Erythroblast (primary cell): ENCODE measurements around the gene MYO16.
A peak's percentile ranks its signal among the peaks of the same experiment; 100 is the strongest.

Experiments
- DNase-seq, 2 experiments: peaks; one replicate each; lab custom pipeline; 2025; lab: John Stamatoyannopoulos, UW
- GATA1 ChIP-seq: IDR thresholded peaks from 2 replicates; pipeline ENCODE4 v1.6.1; 2011; ENCODE audit warnings: low read depth, mild to moderate bottlenecking, control low read depth, low read length, moderate library complexity
- POLR2A ChIP-seq: IDR thresholded peaks from 2 replicates; pipeline ENCODE4 v1.6.1; 2011; ENCODE audit warnings: mild to moderate bottlenecking, low read length

The MYO16 gene

DNA sequence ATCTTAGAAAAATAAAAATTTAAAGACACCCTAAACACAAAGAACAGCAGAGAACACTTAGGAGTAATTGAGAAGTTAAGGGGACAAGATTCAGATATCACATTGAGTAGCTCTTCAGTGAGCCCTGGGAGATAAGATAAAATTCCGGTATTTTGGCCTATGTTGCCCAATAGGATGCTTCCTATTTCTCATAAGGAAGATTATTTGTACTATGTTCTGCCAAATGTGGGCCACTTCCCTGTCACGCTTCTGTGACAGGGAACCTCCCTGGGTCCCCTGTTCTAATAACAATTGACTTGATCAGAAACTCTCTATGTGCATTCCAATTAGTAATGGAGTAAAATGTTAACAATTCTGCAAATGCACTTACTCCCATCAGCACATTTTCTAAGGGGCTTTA lies 310.7 kb downstream of the MYO16 start:
- TF ChIP-seq POLR2A: no peak
- TF ChIP-seq GATA1: no peak
- DNase-seq: no peak

DNA sequence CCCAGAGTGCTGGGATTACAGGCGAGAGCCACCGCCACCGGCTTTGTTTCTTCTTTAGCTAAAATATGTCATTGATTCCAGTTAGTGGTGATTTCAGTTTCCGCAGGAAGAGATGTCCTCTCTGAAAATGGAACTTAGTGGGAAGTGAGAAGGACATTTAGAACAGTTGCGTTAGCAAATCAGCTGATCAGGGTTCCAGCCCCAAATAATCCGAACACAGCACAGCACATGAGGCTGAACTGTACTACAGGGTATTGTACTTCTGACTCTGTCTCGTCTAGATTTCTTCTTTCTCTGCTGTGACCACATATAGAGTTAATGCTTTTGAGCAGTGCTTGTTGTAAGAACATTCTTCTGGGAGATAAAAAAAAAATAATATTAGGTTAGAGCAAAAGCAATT lies 314.4 kb downstream of the MYO16 start:
- no peak for DNase-seq
- TF ChIP-seq POLR2A (no peak), GATA1 (no peak)

DNA sequence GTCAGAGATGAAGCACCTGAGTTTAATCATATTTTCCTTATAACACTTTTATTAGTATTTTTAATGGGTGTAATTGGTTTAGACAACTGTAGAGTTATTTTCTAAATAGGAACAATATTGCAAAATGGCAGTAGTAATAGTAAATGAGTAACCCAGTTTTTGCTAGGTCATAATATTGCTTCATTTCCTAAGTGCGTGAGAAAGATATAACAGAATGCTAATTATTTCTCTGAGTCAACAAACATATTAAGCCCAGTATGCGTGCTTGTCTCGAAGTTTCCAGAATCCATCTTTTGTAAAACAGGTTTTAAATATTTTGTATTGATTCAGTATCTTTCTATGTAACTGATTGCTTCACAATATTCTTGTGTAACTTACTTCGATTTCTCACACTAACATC lies 315.3 kb downstream of the MYO16 start:
- TF ChIP-seq POLR2A: no peak
- DNase-seq: no peak

DNA sequence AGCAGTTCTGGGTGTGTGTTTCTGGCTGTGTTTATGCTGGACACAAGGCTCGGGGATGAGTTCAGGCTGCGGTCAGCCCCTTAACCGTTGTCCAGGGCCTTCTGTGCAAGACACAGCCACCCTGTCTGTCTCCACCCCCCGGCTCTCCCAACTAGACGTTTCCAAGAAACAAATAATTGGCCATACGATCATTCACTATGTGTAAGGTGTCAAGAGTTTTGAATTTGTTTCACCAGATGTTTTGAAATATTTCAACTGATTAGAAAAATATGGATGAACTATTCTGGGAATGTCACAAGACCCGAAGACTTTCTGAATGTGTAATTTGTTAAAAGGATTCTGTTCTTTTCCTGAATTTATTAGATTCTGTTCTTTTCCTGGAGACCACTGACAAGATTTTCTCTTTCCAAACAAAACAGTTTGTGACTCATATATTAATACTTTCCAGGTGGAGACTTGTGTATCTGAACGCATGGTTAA lies 318.2 kb downstream of the MYO16 start:
- no peak for TF ChIP-seq POLR2A
- TF ChIP-seq GATA1: no peak
- no peak for DNase-seq

DNA sequence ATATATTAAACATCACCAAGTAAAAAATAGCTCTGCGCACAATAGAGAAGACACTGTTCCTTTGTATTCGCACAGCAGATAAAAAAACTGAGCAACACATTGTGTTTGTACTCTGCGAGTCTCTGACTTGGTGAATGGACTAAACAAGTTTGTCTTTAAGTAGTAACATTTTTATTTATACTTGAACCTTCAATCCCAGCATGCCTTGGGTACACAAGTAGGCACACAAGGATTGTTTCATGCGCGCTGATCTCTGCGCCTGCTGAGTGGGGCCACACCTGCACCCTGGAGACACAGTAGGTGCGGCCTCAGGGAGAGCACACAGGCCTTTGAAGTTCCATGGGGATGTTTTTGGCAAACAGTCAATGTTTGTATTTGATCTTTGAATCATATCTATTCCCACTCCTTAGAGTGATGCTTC lies 318.9 kb downstream of the MYO16 start:
- no peak for DNase-seq
- TF ChIP-seq POLR2A (no peak), GATA1 (no peak)

DNA sequence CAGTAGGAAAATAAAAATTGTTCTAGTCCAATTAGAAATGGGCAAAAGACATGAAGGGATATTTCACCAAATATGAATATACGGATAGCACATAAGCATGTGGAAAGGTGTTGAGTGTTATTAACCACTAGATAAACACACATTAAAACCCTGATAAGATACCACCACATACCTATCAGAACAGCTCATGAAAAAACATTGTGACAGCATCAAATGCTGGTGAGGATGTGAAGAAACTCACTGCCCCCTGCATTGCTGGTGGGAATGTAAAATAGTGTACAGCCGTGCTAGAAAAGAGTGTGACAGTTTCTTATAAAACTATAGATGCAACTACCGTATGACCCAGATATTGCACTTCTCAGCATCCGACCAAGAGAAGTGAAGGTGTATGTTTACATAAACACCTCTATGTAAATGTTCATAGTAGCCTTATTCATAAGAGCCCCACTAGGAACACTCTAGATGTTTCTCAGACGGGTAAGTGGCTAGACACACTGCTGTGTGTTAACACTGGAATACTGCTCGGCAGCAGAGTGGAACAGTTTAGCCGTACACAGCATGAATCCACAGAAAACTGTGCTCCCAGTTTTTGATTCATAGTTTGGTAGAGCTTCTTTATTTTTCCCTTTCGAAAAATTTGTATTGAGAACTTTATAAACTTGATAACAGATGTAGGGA lies 321.1 kb downstream of the MYO16 start:
- TF ChIP-seq GATA1 (no peak), POLR2A (no peak)
- DNase-seq: no peak

DNA sequence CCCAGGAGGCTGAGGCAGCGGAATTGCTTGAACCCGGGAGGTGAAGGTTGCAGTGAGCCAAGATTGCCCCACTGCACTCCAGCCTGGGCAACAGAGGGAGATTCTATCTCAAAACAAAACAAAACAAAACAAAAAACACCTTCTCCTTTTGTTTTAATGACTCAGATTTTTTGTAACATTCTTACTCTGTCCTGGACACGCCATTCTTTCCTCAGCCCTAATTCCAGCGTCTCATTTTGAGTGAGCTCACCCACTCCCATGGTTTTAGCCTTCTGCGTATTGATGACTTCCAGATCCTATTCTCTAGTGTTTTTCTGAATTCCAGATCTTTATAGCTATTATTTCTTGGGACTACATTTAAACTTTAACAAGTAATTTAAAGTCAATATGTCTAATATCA lies 326.3 kb downstream of the MYO16 start:
- no peak for DNase-seq
- TF ChIP-seq GATA1 (no peak), POLR2A (no peak)

DNA sequence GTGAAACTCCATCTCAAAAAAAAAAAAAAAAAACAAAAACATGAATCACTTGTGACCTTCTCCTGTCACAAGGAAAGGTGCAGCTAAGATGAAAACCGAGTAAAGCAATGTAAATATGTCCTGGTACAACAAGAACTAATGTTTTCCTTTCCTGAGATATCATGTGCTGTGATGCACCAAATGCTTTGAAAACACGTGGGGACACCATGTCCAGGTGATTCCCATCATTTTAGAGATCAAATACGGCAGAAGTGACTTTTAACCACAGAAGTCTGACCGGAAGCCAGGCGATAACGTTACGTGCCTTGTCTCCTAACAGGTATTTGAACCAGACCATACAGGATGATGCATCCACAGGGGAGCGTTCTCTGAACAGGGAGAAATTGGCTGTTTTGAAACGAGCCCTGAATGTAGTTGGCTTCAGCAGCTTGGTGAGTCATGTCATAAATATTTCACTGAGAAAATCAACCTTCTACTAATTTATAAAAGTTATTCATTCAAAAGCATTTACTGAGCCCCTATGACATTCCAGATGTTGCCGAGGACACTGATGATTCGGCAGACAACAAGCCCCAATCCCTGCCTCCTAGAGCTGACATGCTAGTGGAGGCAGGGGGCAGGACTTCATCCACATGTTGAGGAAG lies 328.1 kb downstream of the MYO16 start:
- DNase-seq: peak in 1 of 2 experiments; percentile 2

DNA sequence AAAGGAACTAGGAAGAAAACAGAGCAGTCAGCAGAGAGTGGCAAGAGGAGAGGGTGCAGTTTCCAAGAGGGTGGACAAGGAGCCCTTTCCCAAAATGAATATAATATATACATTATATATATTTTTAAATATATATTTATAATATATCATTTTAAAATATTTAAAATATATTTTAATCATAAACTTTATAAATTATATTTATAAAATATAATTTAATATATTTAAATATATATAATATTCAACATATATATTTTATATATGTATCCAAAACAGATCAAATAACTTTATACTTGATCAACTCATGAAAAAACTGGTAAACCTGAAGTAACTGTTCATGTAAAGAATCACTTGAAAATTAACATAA lies 328.6 kb downstream of the MYO16 start:
- DNase-seq: no peak
- TF ChIP-seq GATA1 (no peak), POLR2A (no peak)

More for the DNA sequence above, 328.1 kb downstream of the MYO16 start:
- no peak for TF ChIP-seq GATA1
- no peak for TF ChIP-seq POLR2A

DNA sequence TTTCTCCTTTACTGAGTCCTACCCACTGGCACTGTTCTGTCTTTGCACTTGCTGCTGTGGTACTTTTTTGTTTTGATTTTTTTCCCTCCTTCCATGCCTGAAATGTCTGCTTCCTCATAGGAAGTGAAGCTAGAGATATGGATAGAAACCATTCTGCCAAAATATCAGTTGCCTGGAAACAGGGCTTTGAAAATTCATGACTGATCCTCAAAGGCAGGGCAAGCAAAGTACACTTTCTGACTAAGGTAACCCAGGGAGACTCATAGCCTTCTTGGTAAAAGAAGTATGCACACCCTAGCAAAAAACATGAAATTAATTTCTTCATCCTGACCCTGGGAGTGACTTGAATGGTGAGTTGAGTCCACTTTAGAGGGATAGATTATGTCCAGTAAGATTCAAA lies 329.8 kb downstream of the MYO16 start:
- no peak for DNase-seq
- TF ChIP-seq GATA1: no peak
- no peak for TF ChIP-seq POLR2A

DNA sequence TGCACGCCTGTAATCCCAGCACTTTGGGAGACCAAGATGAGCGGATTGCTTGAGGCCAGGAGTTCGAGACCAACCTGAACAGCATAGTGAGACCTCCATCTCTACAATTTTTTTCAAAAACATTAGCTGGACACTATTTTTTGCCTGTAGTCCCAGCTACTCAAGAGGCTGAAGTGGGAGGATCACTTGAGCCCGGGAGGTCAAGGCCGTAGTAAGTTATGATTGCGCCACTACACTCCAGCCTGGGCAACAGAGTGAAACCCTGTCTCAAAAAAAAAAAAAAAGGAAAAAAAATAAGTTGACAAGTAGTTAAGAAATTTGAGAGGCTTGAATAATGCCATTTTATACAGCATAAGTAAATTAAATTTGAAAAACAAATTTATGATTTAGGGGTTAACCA lies 330.6 kb downstream of the MYO16 start:
- TF ChIP-seq POLR2A (no peak), GATA1 (no peak)
- DNase-seq: no peak

DNA sequence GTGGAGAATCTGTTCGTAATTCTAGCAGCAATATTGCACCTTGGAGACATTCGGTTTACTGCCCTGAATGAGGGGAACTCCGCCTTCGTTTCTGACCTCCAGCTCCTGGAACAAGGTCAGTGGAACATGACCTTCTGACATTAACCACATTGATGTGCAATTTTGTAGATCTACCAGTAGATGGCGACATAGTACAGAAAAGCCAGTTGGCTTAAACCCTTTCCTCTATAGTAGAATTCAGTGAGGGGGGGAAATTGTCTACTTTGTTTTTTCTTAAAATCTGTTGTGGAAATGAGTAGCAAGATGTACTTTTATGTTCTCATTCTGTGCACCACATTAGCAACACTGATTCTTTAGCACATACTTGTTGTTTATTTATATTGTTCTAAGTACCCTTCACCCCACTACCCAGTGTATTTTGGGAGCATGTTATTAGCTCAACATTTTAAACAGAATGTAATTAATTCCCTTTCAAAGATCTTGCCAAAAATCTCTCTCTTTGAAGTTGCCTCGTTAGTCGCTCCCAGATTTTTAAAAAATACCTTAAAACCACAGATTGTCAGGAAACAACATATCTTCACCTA lies 332.2 kb downstream of the MYO16 start:
- peak; percentile 42 to 56 for DNase-seq
- TF ChIP-seq POLR2A: no peak
- TF ChIP-seq GATA1: no peak

DNA sequence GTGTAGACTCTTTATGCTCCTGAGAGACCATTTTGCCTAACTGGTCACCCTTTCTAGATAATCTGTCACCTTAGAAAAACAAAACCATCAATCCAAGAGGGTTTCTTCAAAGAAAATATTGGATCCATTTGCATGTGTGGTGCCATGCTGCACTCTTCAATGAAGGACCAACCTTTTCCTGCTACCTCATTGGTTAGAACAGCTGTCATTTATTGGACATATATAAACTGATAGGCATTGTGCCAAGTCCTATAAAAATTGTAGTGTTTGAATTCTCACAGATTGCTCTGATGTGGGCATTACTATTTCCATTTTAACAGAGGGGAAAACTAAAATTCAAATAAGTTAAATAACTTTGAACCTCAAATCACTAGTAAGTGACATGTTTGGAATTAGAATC lies 333.2 kb downstream of the MYO16 start:
- TF ChIP-seq GATA1: no peak
- no peak for TF ChIP-seq POLR2A
- DNase-seq: peak; percentile 54 to 58

DNA sequence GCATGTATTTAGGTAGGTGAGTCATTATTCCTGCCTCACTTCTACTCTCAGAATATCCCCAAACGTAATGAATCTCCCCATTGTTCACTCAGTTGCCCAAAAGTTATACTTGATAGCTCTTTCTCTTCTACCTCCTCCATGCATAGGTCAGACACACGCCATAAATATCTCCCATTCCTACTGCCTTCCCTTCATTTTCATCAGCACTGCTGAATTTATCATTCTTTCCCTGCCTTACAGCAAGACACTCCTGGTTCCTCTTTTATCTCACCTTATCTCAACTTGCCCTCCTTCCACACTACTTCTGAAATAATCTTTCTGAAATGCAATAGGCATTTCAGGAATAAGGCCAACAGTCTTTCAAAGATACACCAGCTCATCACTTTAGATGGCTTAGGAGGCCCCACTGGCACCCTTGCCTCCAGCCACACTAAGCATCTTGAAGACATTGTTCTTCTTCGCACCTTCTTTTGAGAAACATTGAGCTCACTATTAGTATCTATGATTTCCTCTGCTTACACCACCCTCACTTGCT lies 333.9 kb downstream of the MYO16 start:
- no peak for DNase-seq
- TF ChIP-seq POLR2A: no peak
- TF ChIP-seq GATA1: no peak

DNA sequence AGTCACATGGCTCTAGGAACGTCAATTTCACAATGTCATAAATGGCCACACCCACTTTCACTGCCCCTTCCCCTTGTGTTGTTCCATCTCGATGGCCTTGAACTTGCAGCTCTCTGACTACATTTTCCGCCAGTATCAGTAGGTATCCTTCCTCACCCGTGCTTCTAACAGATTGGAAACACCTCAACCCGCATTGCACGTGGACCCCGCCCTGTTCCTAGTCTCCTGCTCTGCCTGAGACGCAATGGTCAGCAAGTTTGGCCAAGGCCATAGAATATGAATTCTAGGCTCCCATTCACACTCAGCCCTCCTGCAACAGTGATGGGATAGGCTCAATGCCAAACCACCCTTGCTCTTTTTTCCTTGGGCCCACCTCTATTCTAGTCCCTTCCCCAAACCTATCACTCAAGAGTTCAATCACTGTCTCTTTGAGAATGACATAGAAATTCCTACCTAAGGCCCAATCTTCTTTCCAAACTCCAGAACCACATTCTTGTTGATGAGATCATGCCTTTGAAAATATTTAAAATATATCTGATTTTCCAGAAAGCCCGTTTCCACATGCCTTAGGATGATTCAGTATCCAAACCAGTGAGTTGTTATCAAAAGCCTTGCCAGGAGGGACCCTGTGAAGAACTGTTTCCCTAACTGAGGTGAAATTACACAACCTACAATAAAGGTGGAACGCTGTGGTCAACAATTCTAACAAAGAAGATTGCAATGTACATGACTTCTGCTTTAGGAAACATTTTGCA lies 334.6 kb downstream of the MYO16 start:
- no peak for DNase-seq
- TF ChIP-seq GATA1 (no peak), POLR2A (no peak)
